DOHH2 (cell line): ENCODE measurements around the gene CHN2.

ENCODE experiments used
- H3F3A ChIP-seq: fragments of 200-600 bp; sonication (generic), shearing (Covaris generic); 2 replicates; pipeline ENCODE4 v1.6.0; 2016; ENCODE audit warnings: antibody characterized with exemption, mild to moderate bottlenecking; ENCODE audit not compliant: control insufficient read depth, insufficient read depth
- H3K27ac ChIP-seq: fragments of 200-600 bp; sonication (generic); 2 replicates; pipeline ENCODE4 v1.5.1; 2014; ENCODE audit warnings: low read depth, mild to moderate bottlenecking, low read length, moderate library complexity
- H3K27me3 ChIP-seq: fragments of 200-600 bp; sonication (generic); 2 replicates; pipeline ENCODE4 v1.6.1; 2014; ENCODE audit warnings: mild to moderate bottlenecking, low read length, mixed read lengths; ENCODE audit not compliant: control insufficient read depth
- H3K36me3 ChIP-seq: fragments of 200-600 bp; sonication (generic); 2 replicates; pipeline ENCODE4 v1.6.1; 2014; ENCODE audit warnings: mild to moderate bottlenecking, low read length, moderate library complexity, mixed read lengths; ENCODE audit not compliant: control insufficient read depth
- H3K4me1 ChIP-seq: fragments of 200-600 bp; sonication (generic); 2 replicates; pipeline ENCODE4 v1.6.1; 2014; ENCODE audit warnings: mild to moderate bottlenecking, low read length, mixed read lengths; ENCODE audit not compliant: control insufficient read depth
- H3K4me2 ChIP-seq: fragments of 200-600 bp; sonication (generic); 2 replicates; pipeline ENCODE4 v1.6.0; 2014; ENCODE audit warnings: mild to moderate bottlenecking, low read length, moderate library complexity
- H3K4me3 ChIP-seq: fragments of 200-600 bp; sonication (generic); 2 replicates; pipeline ENCODE4 v1.5.1; 2014; ENCODE audit warnings: mild to moderate bottlenecking, low read length, mixed read lengths
- H3K79me2 ChIP-seq: fragments of 200-600 bp; sonication (generic); 2 replicates; pipeline ENCODE4 v1.6.1; 2014; ENCODE audit warnings: mild to moderate bottlenecking, low read length, mixed read lengths; ENCODE audit not compliant: control insufficient read depth
- H3K9me2 ChIP-seq: fragments of 200-600 bp; sonication (generic); replicated peaks from 2 replicates; pipeline ENCODE4 v1.6.1; 2014; ENCODE audit warnings: mild to moderate bottlenecking, low read length, mixed read lengths; ENCODE audit not compliant: control insufficient read depth
- H3K9me3 ChIP-seq: fragments of 200-600 bp; sonication (generic); 2 replicates; pipeline ENCODE4 v1.6.1; 2014; ENCODE audit warnings: antibody characterized with exemption, low read length, mixed read lengths; ENCODE audit not compliant: control insufficient read depth, insufficient read depth
- H4K20me1 ChIP-seq: fragments of 200-600 bp; sonication (generic); 2 replicates; pipeline ENCODE4 v1.6.0; 2014; ENCODE audit warnings: low read depth, mild to moderate bottlenecking, antibody characterized with exemption, low read length, moderate library complexity; ENCODE audit not compliant: control insufficient read depth, insufficient read depth
- CTCF ChIP-seq: fragments of 200-600 bp; sonication (generic); IDR thresholded peaks from one replicate; pipeline ENCODE4 v1.5.1; 2014; ENCODE audit warnings: antibody characterized with exemption, mild to moderate bottlenecking, low read depth, low read length; ENCODE audit not compliant: poor library complexity, severe bottlenecking
- EZH2phosphoT487 ChIP-seq: fragments of 200-600 bp; sonication (generic); IDR thresholded peaks from 2 replicates; pipeline ENCODE4 v1.6.1; 2017; ENCODE audit warnings: borderline replicate concordance, mild to moderate bottlenecking, antibody characterized with exemption, low read length, moderate library complexity, mixed read lengths

The CHN2 gene

GRCh38 chr7:29485339-29486190, 291.0 kb downstream of the CHN2 start:
- TF ChIP-seq EZH2phosphoT487 = no peak
- no peak for TF ChIP-seq CTCF
- H3K4me3 ChIP-seq = no peak overlapping the region
- no peaks in the 10 kb centered on the region for H3K36me3 ChIP-seq
- H3K4me2 ChIP-seq = no peak overlapping the region
- H3K27me3 ChIP-seq = no peaks in the 10 kb centered on the region
- H3K9me3 ChIP-seq = no peaks in the 10 kb centered on the region
- no peaks in the 10 kb centered on the region for H3F3A ChIP-seq
- no peaks in the 10 kb centered on the region for H3K79me2 ChIP-seq
- H3K4me1 ChIP-seq = no peaks in the 10 kb centered on the region
- no peaks in the 10 kb centered on the region for H4K20me1 ChIP-seq
- no peaks in the 10 kb centered on the region for H3K9me2 ChIP-seq
- H3K27ac ChIP-seq = no peak overlapping the region

GRCh38 chr7:29486191-29486700, 291.7 kb downstream of the CHN2 start:
- H3F3A ChIP-seq = no peaks in the 10 kb centered on the region
- H3K27me3 ChIP-seq = no peaks in the 10 kb centered on the region
- TF ChIP-seq EZH2phosphoT487 (no peak), CTCF (no peak)
- H3K27ac ChIP-seq = no peak overlapping the region
- H4K20me1 ChIP-seq = no peaks in the 10 kb centered on the region
- H3K9me3 ChIP-seq = no peaks in the 10 kb centered on the region
- no peak overlapping the region for H3K4me3 ChIP-seq
- no peaks in the 10 kb centered on the region for H3K36me3 ChIP-seq
- H3K4me1 ChIP-seq = no peaks in the 10 kb centered on the region
- H3K79me2 ChIP-seq = no peaks in the 10 kb centered on the region
- no peak overlapping the region for H3K4me2 ChIP-seq
- no peaks in the 10 kb centered on the region for H3K9me2 ChIP-seq

GRCh38 chr7:29487424-29487823, 292.8 kb downstream of the CHN2 start:
- H3K36me3 ChIP-seq = no peaks in the 10 kb centered on the region
- H3K9me3 ChIP-seq = no peaks in the 10 kb centered on the region
- no peaks in the 10 kb centered on the region for H3F3A ChIP-seq
- no peak overlapping the region for H3K4me2 ChIP-seq
- H3K4me1 ChIP-seq = no peaks in the 10 kb centered on the region
- no peaks in the 10 kb centered on the region for H3K9me2 ChIP-seq
- H3K27me3 ChIP-seq = no peaks in the 10 kb centered on the region
- no peak overlapping the region for H3K27ac ChIP-seq
- no peak overlapping the region for H3K4me3 ChIP-seq
- H4K20me1 ChIP-seq = no peaks in the 10 kb centered on the region
- TF ChIP-seq EZH2phosphoT487 = no peak
- TF ChIP-seq CTCF = no peak
- no peaks in the 10 kb centered on the region for H3K79me2 ChIP-seq
